ENCODE data around the gene KLRC3. TPM values are rescaled to one million over a fixed set of nuclear protein-coding genes. Genes with fewer than 3 reads are reported as not detected.
A peak's percentile ranks its signal among the peaks of the same experiment; 100 is the strongest.
"Not testable (repeated sequence)": the region's sequence is repeated elsewhere in the genome, so short reads cannot be mapped to it uniquely, and the experiment has no call there.

Gene KLRC3
- not detected for total RNA-seq

GRCh38 chr12:10420334-10420733 is at the start of gene KLRC3:
TSS of gene KLRC3 (minus strand) at chr12:10420595. CDS start at chr12:10420550, 45 bp downstream.
- POLR2A ChIA-PET; H3K27me3 Mint-ChIP-seq; H3K4me3 Mint-ChIP-seq; ATAC-seq; intact Hi-C loops (cut with DNase I, micrococcal nuclease); H3K4me1 Mint-ChIP-seq; H3K36me3 Mint-ChIP-seq (ENCODE audit: low read depth); H3K27ac Mint-ChIP-seq; DNase-seq; CTCF ChIA-PET; H3K9me3 Mint-ChIP-seq (ENCODE audit: low read depth): not testable (repeated sequence)

GRCh38 chr12:10469701-10470100 is 49.3 kb upstream of the KLRC3 start:
- Mint-ChIP-seq H3K4me3 (no peak overlapping the region), H3K27ac (no peak overlapping the region), H3K36me3 (ENCODE audit: low read depth) (no peaks in the 10 kb centered on the region), H3K4me1 (no peaks in the 10 kb centered on the region), H3K27me3 (peaks cover 12% of the 10 kb centered on the region), H3K9me3 (ENCODE audit: low read depth) (peaks cover 2% of the 10 kb centered on the region)
- intact Hi-C loops (cut with DNase I, micrococcal nuclease) = no loop called here
- POLR2A ChIA-PET = no interaction called here
- ATAC-seq (no peak), DNase-seq (no peak)
- CTCF ChIA-PET = no interaction called here

- no peaks in the 10 kb centered on the region for H3K4me1 Mint-ChIP-seq
- H3K27me3 Mint-ChIP-seq = peaks cover 27% of the 10 kb centered on the region
- no peak overlapping the region for H3K4me3 Mint-ChIP-seq
- DNase-seq = no peak
- H3K27ac Mint-ChIP-seq = no peak overlapping the region
- peaks cover 1% of the 10 kb centered on the region for H3K9me3 Mint-ChIP-seq (ENCODE audit: low read depth)
- POLR2A ChIA-PET = no interaction called here
- CTCF ChIA-PET = no interaction called here
- intact Hi-C loops (cut with DNase I, micrococcal nuclease) = no loop called here
- no peaks in the 10 kb centered on the region for H3K36me3 Mint-ChIP-seq (ENCODE audit: low read depth)
- ATAC-seq = no peak
Measured at GRCh38 chr12:10466311-10466710, 45.9 kb upstream of the KLRC3 start.

- Mint-ChIP-seq H3K9me3 (ENCODE audit: low read depth) (peaks cover 24% of the 10 kb centered on the region), H3K27ac (no peak overlapping the region), H3K27me3 (peaks cover 14% of the 10 kb centered on the region), H3K36me3 (ENCODE audit: low read depth) (no peaks in the 10 kb centered on the region), H3K4me1 (no peaks in the 10 kb centered on the region), H3K4me3 (no peak overlapping the region)
- no peak for ATAC-seq
- POLR2A ChIA-PET = no interaction called here
- no peak for DNase-seq
- CTCF ChIA-PET = interaction anchor here (0.6 kb wide), 1 partner anchor 1030 kb away, joined by 3 read pairs; no protein-coding TSS in a partner anchor
- intact Hi-C loops (cut with DNase I, micrococcal nuclease) = no loop called here
Measured at GRCh38 chr12:10457760-10458159, 37.4 kb upstream of the KLRC3 start.

GRCh38 chr12:10456856-10457255 is 36.5 kb upstream of the KLRC3 start:
- ChIA-PET CTCF (no interaction called here), POLR2A (no interaction called here)
- peaks cover 10% of the 10 kb centered on the region for H3K27me3 Mint-ChIP-seq
- intact Hi-C loops (cut with DNase I, micrococcal nuclease) = no loop called here
- DNase-seq (no peak), ATAC-seq (no peak)
- no peak overlapping the region for H3K4me3 Mint-ChIP-seq
- peaks cover 24% of the 10 kb centered on the region for H3K9me3 Mint-ChIP-seq (ENCODE audit: low read depth)
- H3K27ac Mint-ChIP-seq = no peak overlapping the region
- H3K4me1 Mint-ChIP-seq = no peaks in the 10 kb centered on the region
- no peaks in the 10 kb centered on the region for H3K36me3 Mint-ChIP-seq (ENCODE audit: low read depth)

GRCh38 chr12:10455766-10456165 is 35.4 kb upstream of the KLRC3 start:
- intact Hi-C loops (cut with DNase I, micrococcal nuclease) = no loop called here
- POLR2A ChIA-PET = no interaction called here
- Mint-ChIP-seq H3K27ac (no peak overlapping the region), H3K4me1 (no peaks in the 10 kb centered on the region), H3K4me3 (no peak overlapping the region), H3K9me3 (ENCODE audit: low read depth) (peaks cover 23% of the 10 kb centered on the region), H3K36me3 (ENCODE audit: low read depth) (no peaks in the 10 kb centered on the region), H3K27me3 (peaks cover 7% of the 10 kb centered on the region)
- no peak for ATAC-seq
- DNase-seq = no peak
- CTCF ChIA-PET = no interaction called here

- Mint-ChIP-seq H3K27ac (no peak overlapping the region), H3K9me3 (ENCODE audit: low read depth) (peaks cover 23% of the 10 kb centered on the region), H3K4me3 (no peak overlapping the region), H3K4me1 (no peaks in the 10 kb centered on the region), H3K36me3 (ENCODE audit: low read depth) (no peaks in the 10 kb centered on the region), H3K27me3 (peaks cover 7% of the 10 kb centered on the region)
- ChIA-PET CTCF (no interaction called here), POLR2A (interaction anchor here (0.6 kb wide), 1 partner anchor 246 kb away, joined by 3 read pairs; no protein-coding TSS in a partner anchor)
- no peak for ATAC-seq
- no peak for DNase-seq
- intact Hi-C loops (cut with DNase I, micrococcal nuclease) = no loop called here
Measured at GRCh38 chr12:10454531-10454930, 34.1 kb upstream of the KLRC3 start.

GRCh38 chr12:10453156-10453555 is 32.8 kb upstream of the KLRC3 start, which contains the start of gene KLRC1:
TSS of gene KLRC1 (minus strand) at chr12:10453377. CDS start at chr12:10451156, 2,221 bp downstream.
- no peaks in the 10 kb centered on the region for H3K36me3 Mint-ChIP-seq (ENCODE audit: low read depth)
- DNase-seq (no peak), ATAC-seq (peak; percentile 36)
- no peaks in the 10 kb centered on the region for H3K4me1 Mint-ChIP-seq
- no peak within 1 kb of the TSS for H3K27ac Mint-ChIP-seq
- H3K9me3 Mint-ChIP-seq (ENCODE audit: low read depth) = peaks cover 23% of the 10 kb centered on the region
- POLR2A ChIA-PET = no interaction called here
- intact Hi-C loops (cut with DNase I, micrococcal nuclease) = no loop called here
- CTCF ChIA-PET = interaction anchor here (0.6 kb wide), 2 partner anchors 196 to 300 kb away, joined by 3 to 4 read pairs; no protein-coding TSS in a partner anchor
- no peak within 1 kb of the TSS for H3K4me3 Mint-ChIP-seq
- peaks cover 4% of the 10 kb centered on the region for H3K27me3 Mint-ChIP-seq

GRCh38 chr12:10448236-10448635 is 27.8 kb upstream of the KLRC3 start:
- Mint-ChIP-seq H3K4me3 (no peak overlapping the region), H3K27ac (no peak overlapping the region)

GRCh38 chr12:10446052-10446451 is 25.7 kb upstream of the KLRC3 start:
- intact Hi-C loops (cut with DNase I, micrococcal nuclease); H3K36me3 Mint-ChIP-seq (ENCODE audit: low read depth); H3K27me3 Mint-ChIP-seq; DNase-seq; ATAC-seq; H3K27ac Mint-ChIP-seq; CTCF ChIA-PET; H3K9me3 Mint-ChIP-seq (ENCODE audit: low read depth); POLR2A ChIA-PET; H3K4me1 Mint-ChIP-seq; H3K4me3 Mint-ChIP-seq: not testable (repeated sequence)

More at GRCh38 chr12:10448236-10448635, 27.8 kb upstream of the KLRC3 start:
- intact Hi-C loops (cut with DNase I, micrococcal nuclease) = no loop called here
- ChIA-PET POLR2A (no interaction called here), CTCF (no interaction called here)
- DNase-seq (no peak), ATAC-seq (no peak)
- H3K9me3 Mint-ChIP-seq (ENCODE audit: low read depth) = no peaks in the 10 kb centered on the region
- no peaks in the 10 kb centered on the region for H3K27me3 Mint-ChIP-seq
- H3K4me1 Mint-ChIP-seq = no peaks in the 10 kb centered on the region
- H3K36me3 Mint-ChIP-seq (ENCODE audit: low read depth) = no peaks in the 10 kb centered on the region

- POLR2A ChIA-PET = not testable (repeated sequence)
Measured at GRCh38 chr12:10441144-10441543, 20.7 kb upstream of the KLRC3 start.

GRCh38 chr12:10439608-10440274 is 19.3 kb upstream of the KLRC3 start:
- intact Hi-C loops (cut with DNase I, micrococcal nuclease); CTCF ChIA-PET; H3K4me3 Mint-ChIP-seq; ATAC-seq; DNase-seq; H3K27me3 Mint-ChIP-seq; H3K9me3 Mint-ChIP-seq (ENCODE audit: low read depth); POLR2A ChIA-PET; H3K27ac Mint-ChIP-seq; H3K36me3 Mint-ChIP-seq (ENCODE audit: low read depth); H3K4me1 Mint-ChIP-seq: not testable (repeated sequence)

More at GRCh38 chr12:10441144-10441543, 20.7 kb upstream of the KLRC3 start:
- H3K36me3 Mint-ChIP-seq (ENCODE audit: low read depth); DNase-seq; ATAC-seq; CTCF ChIA-PET; H3K4me3 Mint-ChIP-seq; H3K4me1 Mint-ChIP-seq; H3K27ac Mint-ChIP-seq; intact Hi-C loops (cut with DNase I, micrococcal nuclease); H3K9me3 Mint-ChIP-seq (ENCODE audit: low read depth); H3K27me3 Mint-ChIP-seq: not testable (repeated sequence)
